ENCODE data around the gene PNLIPRP2.
A peak's percentile ranks its signal among the peaks of the same experiment; 100 is the strongest.

PNLIPRP2 gene

GRCh38 chr10:116593139-116593740 lies 27.5 kb upstream of the PNLIPRP2 start:
- TF ChIP-seq CTCF (IDR thresholded peaks at IDR 0.05; ENCODE audit: control insufficient read depth, extremely low read depth, insufficient read depth), result no peak
- DNase-seq (ENCODE audit: low read depth), result no peak
- no peak overlapping the region for H3K4me3 ChIP-seq (ENCODE audit: low read depth, low read length)

GRCh38 chr10:116594525-116595035 lies 26.2 kb upstream of the PNLIPRP2 start:
- DNase-seq (ENCODE audit: low read depth), result no peak
- no peak overlapping the region for H3K4me3 ChIP-seq (ENCODE audit: low read depth, low read length)
- TF ChIP-seq CTCF (IDR thresholded peaks at IDR 0.05; ENCODE audit: control insufficient read depth, extremely low read depth, insufficient read depth), result no peak

- no peak for TF ChIP-seq CTCF (IDR thresholded peaks at IDR 0.05; ENCODE audit: control insufficient read depth, extremely low read depth, insufficient read depth)
- H3K4me3 ChIP-seq (ENCODE audit: low read depth, low read length), result no peak overlapping the region
- DNase-seq (ENCODE audit: low read depth), result no peak
Measured at GRCh38 chr10:116596062-116596461, 24.7 kb upstream of the PNLIPRP2 start.

DNA sequence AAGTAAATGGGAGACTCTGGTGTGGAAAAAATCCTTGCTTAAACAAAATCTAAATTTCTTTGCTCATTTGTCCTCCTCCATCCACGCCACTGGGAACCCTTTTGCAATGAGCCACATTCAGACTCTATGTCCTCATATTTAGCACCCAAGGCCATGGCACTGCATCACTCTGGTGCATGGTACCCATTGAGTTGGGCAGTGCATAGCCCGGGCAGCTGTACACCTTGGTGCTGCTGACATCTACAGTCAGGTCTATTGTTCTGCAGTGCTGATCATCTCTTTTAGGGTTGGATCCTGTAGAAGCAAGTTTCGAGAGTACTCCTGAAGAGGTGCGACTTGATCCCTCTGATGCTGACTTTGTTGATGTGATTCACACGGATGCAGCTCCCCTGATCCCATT lies 23.2 kb upstream of the PNLIPRP2 start:
- no peak overlapping the region for H3K4me3 ChIP-seq (ENCODE audit: low read depth, low read length)
- TF ChIP-seq CTCF (IDR thresholded peaks at IDR 0.05; ENCODE audit: control insufficient read depth, extremely low read depth, insufficient read depth), result peak; percentile 35
- no peak for DNase-seq (ENCODE audit: low read depth)

- no peak for TF ChIP-seq CTCF (IDR thresholded peaks at IDR 0.05; ENCODE audit: control insufficient read depth, extremely low read depth, insufficient read depth)
- DNase-seq (ENCODE audit: low read depth), result no peak
- no peak overlapping the region for H3K4me3 ChIP-seq (ENCODE audit: low read depth, low read length)
Measured at GRCh38 chr10:116598329-116598728, 22.4 kb upstream of the PNLIPRP2 start.

- no peak for TF ChIP-seq CTCF (IDR thresholded peaks at IDR 0.05; ENCODE audit: control insufficient read depth, extremely low read depth, insufficient read depth)
- DNase-seq (ENCODE audit: low read depth), result no peak
- H3K4me3 ChIP-seq (ENCODE audit: low read depth, low read length), result no peak overlapping the region
Measured at GRCh38 chr10:116599991-116600390, 20.8 kb upstream of the PNLIPRP2 start.

All from LNCaP clone FGC (cell line).